ENCODE data around the gene SPIRE2.

SPIRE2 gene

GRCh38 chr16:89898201-89898967 lies 70.1 kb downstream of the SPIRE2 start:
- DNase-seq (ENCODE audit: low read depth, low spot score): no peak
- peaks cover 23% of the 10 kb centered on the region for H3K36me3 ChIP-seq (ENCODE audit: control insufficient read depth, insufficient read depth, low read length)
- H3K27ac ChIP-seq (ENCODE audit: low read length): no peak overlapping the region
- whole genome bisulfite sequencing (ENCODE audit: insufficient coverage, insufficient read length): no CpG with 5 or more reads among the region's 36 CpGs
- no peaks in the 10 kb centered on the region for H3K27me3 ChIP-seq (ENCODE audit: control insufficient read depth, insufficient read depth, low read length)
- no peaks in the 10 kb centered on the region for H3K9me3 ChIP-seq (ENCODE audit: control insufficient read depth, insufficient read depth, low read length)
- no peak overlapping the region for H3K4me3 ChIP-seq (ENCODE audit: low read length)
- H3K4me1 ChIP-seq (ENCODE audit: control insufficient read depth, insufficient read depth, low read length): no peaks in the 10 kb centered on the region

- H3K36me3 ChIP-seq (ENCODE audit: control insufficient read depth, insufficient read depth, low read length): peaks cover 22% of the 10 kb centered on the region
- WGBS (ENCODE audit: insufficient coverage, insufficient read length): no CpG with 5 or more reads among the region's 20 CpGs
- DNase-seq (ENCODE audit: low read depth, low spot score): no peak
These were observed 71.7 kb downstream of the SPIRE2 start for GRCh38 chr16:89899879-89900481.

GRCh38 chr16:89900885-89901284 lies 72.6 kb downstream of the SPIRE2 start:
- WGBS (ENCODE audit: insufficient coverage, insufficient read length): no CpG with 5 or more reads among the region's 17 CpGs
- peaks cover 21% of the 10 kb centered on the region for H3K36me3 ChIP-seq (ENCODE audit: control insufficient read depth, insufficient read depth, low read length)
- H3K4me3 ChIP-seq (ENCODE audit: low read length): no peak overlapping the region
- H3K27ac ChIP-seq (ENCODE audit: low read length): no peak overlapping the region
- H3K4me1 ChIP-seq (ENCODE audit: control insufficient read depth, insufficient read depth, low read length): no peaks in the 10 kb centered on the region
- no peaks in the 10 kb centered on the region for H3K27me3 ChIP-seq (ENCODE audit: control insufficient read depth, insufficient read depth, low read length)
- no peaks in the 10 kb centered on the region for H3K9me3 ChIP-seq (ENCODE audit: control insufficient read depth, insufficient read depth, low read length)
- DNase-seq (ENCODE audit: low read depth, low spot score): no peak

More at GRCh38 chr16:89899879-89900481, 71.7 kb downstream of the SPIRE2 start:
- H3K9me3 ChIP-seq (ENCODE audit: control insufficient read depth, insufficient read depth, low read length): no peaks in the 10 kb centered on the region
- H3K4me3 ChIP-seq (ENCODE audit: low read length): no peak overlapping the region
- H3K27me3 ChIP-seq (ENCODE audit: control insufficient read depth, insufficient read depth, low read length): no peaks in the 10 kb centered on the region
- no peak overlapping the region for H3K27ac ChIP-seq (ENCODE audit: low read length)
- H3K4me1 ChIP-seq (ENCODE audit: control insufficient read depth, insufficient read depth, low read length): no peaks in the 10 kb centered on the region

GRCh38 chr16:89902980-89903379 lies 74.7 kb downstream of the SPIRE2 start:
- Histone ChIP-seq H3K27me3 (ENCODE audit: control insufficient read depth, insufficient read depth, low read length) (no peaks in the 10 kb centered on the region), H3K9me3 (ENCODE audit: control insufficient read depth, insufficient read depth, low read length) (peaks cover 3% of the 10 kb centered on the region; the same call in 1 of the 2 replicates), H3K27ac (ENCODE audit: low read length) (no peak overlapping the region)

GRCh38 chr16:89903908-89904515 lies 75.7 kb downstream of the SPIRE2 start:
- Histone ChIP-seq H3K9me3 (ENCODE audit: control insufficient read depth, insufficient read depth, low read length) (peaks cover 3% of the 10 kb centered on the region; the same call in 1 of the 2 replicates), H3K4me1 (ENCODE audit: control insufficient read depth, insufficient read depth, low read length) (no peaks in the 10 kb centered on the region), H3K36me3 (ENCODE audit: control insufficient read depth, insufficient read depth, low read length) (peaks cover 34% of the 10 kb centered on the region), H3K27ac (ENCODE audit: low read length) (no peak overlapping the region), H3K4me3 (ENCODE audit: low read length) (no peak overlapping the region), H3K27me3 (ENCODE audit: control insufficient read depth, insufficient read depth, low read length) (no peaks in the 10 kb centered on the region)
- no peak for DNase-seq (ENCODE audit: low read depth, low spot score)
- WGBS (ENCODE audit: insufficient coverage, insufficient read length): no CpG with 5 or more reads among the region's 19 CpGs

More at GRCh38 chr16:89902980-89903379, 74.7 kb downstream of the SPIRE2 start:
- H3K36me3 ChIP-seq (ENCODE audit: control insufficient read depth, insufficient read depth, low read length): peaks cover 34% of the 10 kb centered on the region
- no peak overlapping the region for H3K4me3 ChIP-seq (ENCODE audit: low read length)
- no peaks in the 10 kb centered on the region for H3K4me1 ChIP-seq (ENCODE audit: control insufficient read depth, insufficient read depth, low read length)
- no peak for DNase-seq (ENCODE audit: low read depth, low spot score)
- WGBS (ENCODE audit: insufficient coverage, insufficient read length): no CpG with 5 or more reads among the region's 11 CpGs

- no peak for DNase-seq (ENCODE audit: low read depth, low spot score)
- Histone ChIP-seq H3K4me3 (ENCODE audit: low read length) (no peak overlapping the region), H3K9me3 (ENCODE audit: control insufficient read depth, insufficient read depth, low read length) (peaks cover 3% of the 10 kb centered on the region; the same call in 1 of the 2 replicates), H3K36me3 (ENCODE audit: control insufficient read depth, insufficient read depth, low read length) (peaks cover 34% of the 10 kb centered on the region), H3K27me3 (ENCODE audit: control insufficient read depth, insufficient read depth, low read length) (no peaks in the 10 kb centered on the region), H3K4me1 (ENCODE audit: control insufficient read depth, insufficient read depth, low read length) (no peaks in the 10 kb centered on the region), H3K27ac (ENCODE audit: low read length) (no peak overlapping the region)
- no CpG with 5 or more reads among the region's 31 CpGs for WGBS (ENCODE audit: insufficient coverage, insufficient read length)
These were observed 76.6 kb downstream of the SPIRE2 start for GRCh38 chr16:89904606-89905510.

- no peak overlapping the region for H3K27ac ChIP-seq (ENCODE audit: low read length)
- H3K4me1 ChIP-seq (ENCODE audit: control insufficient read depth, insufficient read depth, low read length): no peaks in the 10 kb centered on the region
- H3K4me3 ChIP-seq (ENCODE audit: low read length): no peak overlapping the region
- peaks cover 3% of the 10 kb centered on the region; the same call in 1 of the 2 replicates for H3K9me3 ChIP-seq (ENCODE audit: control insufficient read depth, insufficient read depth, low read length)
- no CpG with 5 or more reads among the region's 23 CpGs for WGBS (ENCODE audit: insufficient coverage, insufficient read length)
- no peaks in the 10 kb centered on the region for H3K27me3 ChIP-seq (ENCODE audit: control insufficient read depth, insufficient read depth, low read length)
- no peak for DNase-seq (ENCODE audit: low read depth, low spot score)
- peaks cover 31% of the 10 kb centered on the region for H3K36me3 ChIP-seq (ENCODE audit: control insufficient read depth, insufficient read depth, low read length)
These were observed 77.3 kb downstream of the SPIRE2 start for GRCh38 chr16:89905511-89906139.

- Histone ChIP-seq H3K27me3 (ENCODE audit: control insufficient read depth, insufficient read depth, low read length) (no peaks in the 10 kb centered on the region), H3K27ac (ENCODE audit: low read length) (no peak overlapping the region), H3K4me3 (ENCODE audit: low read length) (no peak overlapping the region; the same call in 1 of the 2 replicates), H3K36me3 (ENCODE audit: control insufficient read depth, insufficient read depth, low read length) (peaks cover 33% of the 10 kb centered on the region), H3K4me1 (ENCODE audit: control insufficient read depth, insufficient read depth, low read length) (no peaks in the 10 kb centered on the region), H3K9me3 (ENCODE audit: control insufficient read depth, insufficient read depth, low read length) (peaks cover 3% of the 10 kb centered on the region; the same call in 1 of the 2 replicates)
- WGBS (ENCODE audit: insufficient coverage, insufficient read length): no CpG with 5 or more reads among the region's 40 CpGs
- DNase-seq (ENCODE audit: low read depth, low spot score): no peak
These were observed 78.1 kb downstream of the SPIRE2 start for GRCh38 chr16:89906140-89907025.

Data from iPS DF 6.9 (cell line).